Measurements from ENCODE around the gene EXOC6. TPM values are rescaled to one million over a fixed set of nuclear protein-coding genes. Genes with fewer than 3 reads are reported as not detected.
A peak's percentile ranks its signal among the peaks of the same experiment; 100 is the strongest.

The EXOC6 gene
- total RNA-seq, 6 experiments from 2014 or later = 5.5 to 15.6 (median 9.9) TPM

- no peak for DNase-seq
- peaks cover 0 to 5% (median 0%) of the 10 kb centered on the region in 4 donors for H3K4me1 ChIP-seq
- no peak for ATAC-seq
- TF ChIP-seq POLR2A (IDR thresholded peaks at IDR 0.05) (no peak), CTCF (IDR thresholded peaks at IDR 0.05) (no peak)
- H3K27ac ChIP-seq = no peak overlapping the region
- peak overlapping the region; percentile 86 to 98 (median 95) for H3K4me3 ChIP-seq
- no peaks in the 10 kb centered on the region for H3K27me3 ChIP-seq
- no peaks in the 10 kb centered on the region for H3K9me3 ChIP-seq
- intact Hi-C loops (cut with DNase I) = no loop called here
- WGBS (ENCODE audit: insufficient coverage, low coverage, low lambda C conversion rate, missing lambda C conversion rate) = 29% methylated on average over 2 of the region's 2 CpGs
- H3K36me3 ChIP-seq = no peaks in the 10 kb centered on the region
Observed at GRCh38 chr10:92849576-92850090, 1.3 kb downstream of the EXOC6 start.

GRCh38 chr10:92850185-92850584, 1.9 kb downstream of the EXOC6 start:
- Histone ChIP-seq H3K4me1 (peaks cover 0 to 5% (median 0%) of the 10 kb centered on the region in 4 donors), H3K36me3 (no peaks in the 10 kb centered on the region), H3K4me3 (no peak overlapping the region), H3K27ac (no peak overlapping the region), H3K27me3 (no peaks in the 10 kb centered on the region), H3K9me3 (no peaks in the 10 kb centered on the region)
- DNase-seq (no peak), ATAC-seq (no peak)
- TF ChIP-seq CTCF (IDR thresholded peaks at IDR 0.05) = no peak
- no peak for TF ChIP-seq POLR2A (IDR thresholded peaks at IDR 0.05)
- 70% methylated on average over 2 of the region's 2 CpGs for WGBS (ENCODE audit: insufficient coverage, low coverage, low lambda C conversion rate, missing lambda C conversion rate)
- intact Hi-C loops (cut with DNase I) = no loop called here

GRCh38 chr10:92851003-92851402, 2.7 kb downstream of the EXOC6 start:
- TF ChIP-seq POLR2A (IDR thresholded peaks at IDR 0.05) = no peak
- no peak for TF ChIP-seq CTCF (IDR thresholded peaks at IDR 0.05)
- no peak for ATAC-seq
- 100% methylated on average over 1 of the region's 4 CpGs for WGBS (ENCODE audit: insufficient coverage, low coverage, low lambda C conversion rate, missing lambda C conversion rate)

GRCh38 chr10:92855560-92855959, 7.2 kb downstream of the EXOC6 start:
- TF ChIP-seq CTCF (IDR thresholded peaks at IDR 0.05) (no peak), POLR2A (IDR thresholded peaks at IDR 0.05) (no peak)
- Histone ChIP-seq H3K27ac (no peak overlapping the region), H3K27me3 (no peaks in the 10 kb centered on the region), H3K4me1 (no peaks in the 10 kb centered on the region), H3K4me3 (no peak overlapping the region), H3K9me3 (peaks cover 0 to 11% (median 2%) of the 10 kb centered on the region in 4 donors), H3K36me3 (no peaks in the 10 kb centered on the region)
- DNase-seq (no peak), ATAC-seq (no peak)
- WGBS (ENCODE audit: insufficient coverage, low coverage, low lambda C conversion rate, missing lambda C conversion rate) = 96% methylated on average over 3 of the region's 3 CpGs
- intact Hi-C loops (cut with DNase I) = no loop called here

More at GRCh38 chr10:92851003-92851402, 2.7 kb downstream of the EXOC6 start:
- no peak for DNase-seq
- H3K9me3 ChIP-seq = no peaks in the 10 kb centered on the region
- intact Hi-C loops (cut with DNase I) = no loop called here
- H3K36me3 ChIP-seq = no peaks in the 10 kb centered on the region
- peaks cover 0 to 5% (median 0%) of the 10 kb centered on the region in 4 donors for H3K4me1 ChIP-seq
- no peak overlapping the region for H3K4me3 ChIP-seq
- H3K27me3 ChIP-seq = no peaks in the 10 kb centered on the region
- no peak overlapping the region for H3K27ac ChIP-seq
